HEK293 (cell line): Measurements from ENCODE around the gene SLC6A16.

Experiments used
- FEZF1 ChIP-seq: fragments of 450-650 bp; formaldehyde crosslinking; IDR thresholded peaks from 2 replicates; pipeline ENCODE4 v1.5.1; 2016; ENCODE audit warnings: missing biosample characterization, missing genetic modification characterization
- HOXC10 ChIP-seq: sonication (generic); formaldehyde crosslinking; IDR thresholded peaks from 2 replicates; pipeline ENCODE4 v1.8.1; 2023; ENCODE audit warnings: mild to moderate bottlenecking, missing genetic modification reagents
- SALL2 ChIP-seq: fragments of 450-650 bp; formaldehyde crosslinking; IDR thresholded peaks from 2 replicates; pipeline ENCODE4 v1.5.0; 2017; ENCODE audit warnings: missing biosample characterization, mild to moderate bottlenecking, missing genetic modification characterization, borderline replicate concordance
- TCF7L2 ChIP-seq: IDR thresholded peaks from 2 replicates; pipeline ENCODE4 v1.6.1; 2011; ENCODE audit warnings: low read depth, mild to moderate bottlenecking, inconsistent platforms, low read length, moderate library complexity, borderline replicate concordance
- WT1 ChIP-seq: fragments of 450-650 bp; formaldehyde crosslinking; IDR thresholded peaks from 2 replicates; pipeline ENCODE4 v1.5.1; 2016; ENCODE audit warnings: missing biosample characterization, missing genetic modification characterization
- YY1 ChIP-seq: fragments of 450-650 bp; formaldehyde crosslinking; IDR thresholded peaks from 2 replicates; pipeline ENCODE4 v1.5.1; 2018; ENCODE audit warnings: missing biosample characterization, missing genetic modification characterization
- ZBTB7A ChIP-seq: fragments of 450-650 bp; formaldehyde crosslinking; IDR thresholded peaks from 2 replicates; pipeline ENCODE4 v1.5.1; 2016; ENCODE audit warnings: low read depth, missing biosample characterization, missing genetic modification characterization
- ZFP41 ChIP-seq: fragments of 450-650 bp; formaldehyde crosslinking; IDR thresholded peaks from 2 replicates; pipeline ENCODE4 v1.5.1; 2016; ENCODE audit warnings: missing biosample characterization, missing genetic modification characterization, borderline replicate concordance
- ZNF112 ChIP-seq: fragments of 450-650 bp; formaldehyde crosslinking; IDR thresholded peaks from 2 replicates; pipeline ENCODE4 v1.5.0; 2017; ENCODE audit warnings: missing biosample characterization, missing genetic modification characterization
- ZNF146 ChIP-seq: fragments of 450-650 bp; formaldehyde crosslinking; IDR thresholded peaks from 2 replicates; pipeline ENCODE4 v1.5.1; 2016; ENCODE audit warnings: missing biosample characterization, missing genetic modification characterization
- ZNF211 ChIP-seq: fragments of 450-650 bp; formaldehyde crosslinking; IDR thresholded peaks from 2 replicates; pipeline ENCODE4 v1.5.1; 2016; ENCODE audit warnings: low read depth, missing biosample characterization, missing genetic modification characterization
- ZNF302 ChIP-seq: fragments of 450-650 bp; formaldehyde crosslinking; IDR thresholded peaks from 2 replicates; pipeline ENCODE4 v1.5.1; 2016; ENCODE audit warnings: missing biosample characterization, missing genetic modification characterization, low read depth
- ZNF350 ChIP-seq: fragments of 450-650 bp; formaldehyde crosslinking; IDR thresholded peaks from 2 replicates; pipeline ENCODE4 v1.5.0; 2017; ENCODE audit warnings: missing biosample characterization, mild to moderate bottlenecking, missing genetic modification characterization
- ZNF416 ChIP-seq: fragments of 450-650 bp; formaldehyde crosslinking; IDR thresholded peaks from 2 replicates; pipeline ENCODE4 v1.5.1; 2016; ENCODE audit warnings: missing biosample characterization, missing genetic modification characterization
- ZNF549 ChIP-seq: fragments of 450-650 bp; IDR thresholded peaks from 2 replicates; pipeline ENCODE4 v1.5.1; 2018; ENCODE audit warnings: missing biosample characterization, missing genetic modification characterization, mild to moderate bottlenecking, inconsistent platforms, moderate library complexity
- ZNF555 ChIP-seq: fragments of 450-650 bp; formaldehyde crosslinking; conservative IDR thresholded peaks from 2 replicates; pipeline ENCODE4 v1.5.1; 2017; ENCODE audit warnings: missing biosample characterization, mild to moderate bottlenecking, missing genetic modification characterization, inconsistent platforms
- ZNF558 ChIP-seq: fragments of 450-650 bp; formaldehyde crosslinking; IDR thresholded peaks from 2 replicates; pipeline ENCODE4 v1.5.1; 2016; ENCODE audit warnings: missing biosample characterization, missing genetic modification characterization
- ZNF610 ChIP-seq: fragments of 450-650 bp; formaldehyde crosslinking; IDR thresholded peaks from 2 replicates; pipeline ENCODE4 v1.5.1; 2016; ENCODE audit warnings: missing biosample characterization, missing genetic modification characterization, borderline replicate concordance
- ZNF626 ChIP-seq: fragments of 450-650 bp; sonication (Bioruptor Pico); formaldehyde crosslinking; IDR thresholded peaks from 2 replicates; pipeline ENCODE4 v1.5.1; 2018; ENCODE audit warnings: missing biosample characterization, missing genetic modification characterization, inconsistent platforms
- ZNF654 ChIP-seq: fragments of 450-650 bp; formaldehyde crosslinking; IDR thresholded peaks from 2 replicates; pipeline ENCODE4 v1.5.1; 2016; ENCODE audit warnings: low read depth, missing biosample characterization, missing genetic modification characterization
- ZNF791 ChIP-seq: fragments of 450-650 bp; formaldehyde crosslinking; IDR thresholded peaks from 2 replicates; pipeline ENCODE4 v1.5.1; 2016; ENCODE audit warnings: missing biosample characterization, missing genetic modification characterization
- TF ChIP-seq, protein P1 (sequence below): fragments of 450-650 bp; formaldehyde crosslinking; IDR thresholded peaks from 2 replicates; pipeline ENCODE4 v1.5.1; 2016; ENCODE audit warnings: missing biosample characterization, missing genetic modification characterization, borderline replicate concordance
- TF ChIP-seq, protein P2 (sequence below): sonication (generic); formaldehyde crosslinking; IDR thresholded peaks from 2 replicates; pipeline ENCODE4 v1.8.1; 2022; ENCODE audit warnings: mild to moderate bottlenecking, moderate library complexity, missing genetic modification reagents
- TF ChIP-seq, protein P3 (sequence below): fragments of 450-650 bp; formaldehyde crosslinking; IDR thresholded peaks from 2 replicates; pipeline ENCODE4 v1.5.1; 2016; ENCODE audit warnings: missing biosample characterization, missing genetic modification characterization
- TF ChIP-seq, protein P4 (sequence below): fragments of 450-650 bp; formaldehyde crosslinking; IDR thresholded peaks from 2 replicates; pipeline ENCODE4 v1.5.1; 2016; ENCODE audit warnings: missing biosample characterization, missing genetic modification characterization
- TF ChIP-seq, protein P5 (sequence below): fragments of 450-650 bp; formaldehyde crosslinking; IDR thresholded peaks from 2 replicates; pipeline ENCODE4 v1.5.1; 2016; ENCODE audit warnings: missing biosample characterization, missing genetic modification characterization
- TF ChIP-seq, protein P6 (sequence below): fragments of 450-650 bp; IDR thresholded peaks from 2 replicates; pipeline ENCODE4 v1.5.1; 2018; ENCODE audit warnings: missing biosample characterization, missing genetic modification characterization

The SLC6A16 gene

DNA sequence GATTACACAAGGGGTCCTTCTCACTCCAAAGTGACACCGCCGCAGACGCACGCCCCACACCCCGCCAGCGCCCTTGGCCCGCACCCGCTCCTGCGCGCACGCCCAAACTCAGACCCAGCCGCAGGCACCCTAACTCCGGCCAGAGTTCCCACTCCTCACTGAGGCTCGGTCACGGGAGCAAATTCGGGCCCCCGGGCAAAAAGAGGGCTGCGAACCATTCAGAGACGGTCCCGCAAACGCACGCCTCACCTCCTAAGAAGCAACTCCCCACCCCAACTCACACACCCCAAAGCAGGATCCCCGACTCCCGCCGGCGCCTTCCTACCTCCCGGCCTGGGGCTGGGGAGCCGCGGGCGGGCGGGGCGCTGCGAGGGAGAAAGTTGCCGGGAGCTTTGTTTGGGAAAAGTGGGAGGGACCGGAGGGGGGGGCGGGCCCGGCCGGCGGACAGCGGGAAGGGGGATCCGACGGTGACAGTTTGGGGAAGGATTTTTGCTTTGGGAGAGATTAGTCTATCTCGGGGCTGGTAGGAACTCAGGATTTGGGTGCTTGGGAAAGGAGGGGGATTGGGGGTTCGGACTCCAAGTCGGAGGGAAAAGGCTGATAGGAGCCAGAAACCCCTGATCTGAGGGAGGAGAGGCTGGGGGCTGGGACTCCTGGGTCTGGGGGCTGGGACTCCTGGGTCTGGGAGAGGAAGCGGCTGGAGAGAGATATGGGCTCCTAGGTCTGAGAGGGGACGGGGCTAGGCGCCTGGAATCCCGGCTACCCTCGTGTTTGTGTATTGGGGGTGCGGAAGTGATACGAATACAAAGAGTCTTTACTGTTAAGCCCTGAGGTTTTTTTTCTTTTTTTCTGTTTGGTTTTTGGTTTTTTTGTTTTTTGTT is 37.3 kb upstream of the SLC6A16 start, which contains the start of gene TEAD2 (continued):
- TF ChIP-seq, protein P1, sequence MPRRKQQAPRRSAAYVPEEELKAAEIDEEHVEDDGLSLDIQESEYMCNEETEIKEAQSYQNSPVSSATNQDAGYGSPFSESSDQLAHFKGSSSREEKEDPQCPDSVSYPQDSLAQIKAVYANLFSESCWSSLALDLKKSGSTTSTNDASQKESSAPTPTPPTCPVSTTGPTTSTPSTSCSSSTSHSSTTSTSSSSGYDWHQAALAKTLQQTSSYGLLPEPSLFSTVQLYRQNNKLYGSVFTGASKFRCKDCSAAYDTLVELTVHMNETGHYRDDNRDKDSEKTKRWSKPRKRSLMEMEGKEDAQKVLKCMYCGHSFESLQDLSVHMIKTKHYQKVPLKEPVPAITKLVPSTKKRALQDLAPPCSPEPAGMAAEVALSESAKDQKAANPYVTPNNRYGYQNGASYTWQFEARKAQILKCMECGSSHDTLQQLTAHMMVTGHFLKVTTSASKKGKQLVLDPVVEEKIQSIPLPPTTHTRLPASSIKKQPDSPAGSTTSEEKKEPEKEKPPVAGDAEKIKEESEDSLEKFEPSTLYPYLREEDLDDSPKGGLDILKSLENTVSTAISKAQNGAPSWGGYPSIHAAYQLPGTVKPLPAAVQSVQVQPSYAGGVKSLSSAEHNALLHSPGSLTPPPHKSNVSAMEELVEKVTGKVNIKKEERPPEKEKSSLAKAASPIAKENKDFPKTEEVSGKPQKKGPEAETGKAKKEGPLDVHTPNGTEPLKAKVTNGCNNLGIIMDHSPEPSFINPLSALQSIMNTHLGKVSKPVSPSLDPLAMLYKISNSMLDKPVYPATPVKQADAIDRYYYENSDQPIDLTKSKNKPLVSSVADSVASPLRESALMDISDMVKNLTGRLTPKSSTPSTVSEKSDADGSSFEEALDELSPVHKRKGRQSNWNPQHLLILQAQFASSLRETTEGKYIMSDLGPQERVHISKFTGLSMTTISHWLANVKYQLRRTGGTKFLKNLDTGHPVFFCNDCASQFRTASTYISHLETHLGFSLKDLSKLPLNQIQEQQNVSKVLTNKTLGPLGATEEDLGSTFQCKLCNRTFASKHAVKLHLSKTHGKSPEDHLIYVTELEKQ (tag by site-specific recombination) = no peak
- TF ChIP-seq ZNF302 (tag by site-specific recombination) = no peak
- TF ChIP-seq ZNF610 (tag by site-specific recombination) = no peak
- TF ChIP-seq, protein P2, sequence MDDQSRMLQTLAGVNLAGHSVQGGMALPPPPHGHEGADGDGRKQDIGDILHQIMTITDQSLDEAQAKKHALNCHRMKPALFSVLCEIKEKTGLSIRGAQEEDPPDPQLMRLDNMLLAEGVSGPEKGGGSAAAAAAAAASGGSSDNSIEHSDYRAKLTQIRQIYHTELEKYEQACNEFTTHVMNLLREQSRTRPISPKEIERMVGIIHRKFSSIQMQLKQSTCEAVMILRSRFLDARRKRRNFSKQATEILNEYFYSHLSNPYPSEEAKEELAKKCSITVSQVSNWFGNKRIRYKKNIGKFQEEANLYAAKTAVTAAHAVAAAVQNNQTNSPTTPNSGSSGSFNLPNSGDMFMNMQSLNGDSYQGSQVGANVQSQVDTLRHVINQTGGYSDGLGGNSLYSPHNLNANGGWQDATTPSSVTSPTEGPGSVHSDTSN (CRISPR knock-in tag) = no peak
- TF ChIP-seq, protein P3, sequence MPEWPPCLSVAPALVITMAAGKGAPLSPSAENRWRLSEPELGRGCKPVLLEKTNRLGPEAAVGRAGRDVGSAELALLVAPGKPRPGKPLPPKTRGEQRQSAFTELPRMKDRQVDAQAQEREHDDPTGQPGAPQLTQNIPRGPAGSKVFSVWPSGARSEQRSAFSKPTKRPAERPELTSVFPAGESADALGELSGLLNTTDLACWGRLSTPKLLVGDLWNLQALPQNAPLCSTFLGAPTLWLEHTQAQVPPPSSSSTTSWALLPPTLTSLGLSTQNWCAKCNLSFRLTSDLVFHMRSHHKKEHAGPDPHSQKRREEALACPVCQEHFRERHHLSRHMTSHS = no peak
- no peak for TF ChIP-seq ZNF791
- no peak for TF ChIP-seq SALL2 (tag by site-specific recombination)
- TF ChIP-seq ZNF211 = no peak
- no peak for TF ChIP-seq TCF7L2
- no peak for TF ChIP-seq WT1 (tag by site-specific recombination)
- no peak for TF ChIP-seq HOXC10 (CRISPR knock-in tag)
- no peak for TF ChIP-seq ZBTB7A (tag by site-specific recombination)
- no peak for TF ChIP-seq ZNF350 (tag by site-specific recombination)
- TF ChIP-seq ZNF416 = no peak
- TF ChIP-seq ZNF654 (tag by site-specific recombination) = no peak
- TF ChIP-seq ZNF558 (tag by site-specific recombination) = no peak
- no peak for TF ChIP-seq ZNF112 (tag by site-specific recombination)
- TF ChIP-seq, protein P4, sequence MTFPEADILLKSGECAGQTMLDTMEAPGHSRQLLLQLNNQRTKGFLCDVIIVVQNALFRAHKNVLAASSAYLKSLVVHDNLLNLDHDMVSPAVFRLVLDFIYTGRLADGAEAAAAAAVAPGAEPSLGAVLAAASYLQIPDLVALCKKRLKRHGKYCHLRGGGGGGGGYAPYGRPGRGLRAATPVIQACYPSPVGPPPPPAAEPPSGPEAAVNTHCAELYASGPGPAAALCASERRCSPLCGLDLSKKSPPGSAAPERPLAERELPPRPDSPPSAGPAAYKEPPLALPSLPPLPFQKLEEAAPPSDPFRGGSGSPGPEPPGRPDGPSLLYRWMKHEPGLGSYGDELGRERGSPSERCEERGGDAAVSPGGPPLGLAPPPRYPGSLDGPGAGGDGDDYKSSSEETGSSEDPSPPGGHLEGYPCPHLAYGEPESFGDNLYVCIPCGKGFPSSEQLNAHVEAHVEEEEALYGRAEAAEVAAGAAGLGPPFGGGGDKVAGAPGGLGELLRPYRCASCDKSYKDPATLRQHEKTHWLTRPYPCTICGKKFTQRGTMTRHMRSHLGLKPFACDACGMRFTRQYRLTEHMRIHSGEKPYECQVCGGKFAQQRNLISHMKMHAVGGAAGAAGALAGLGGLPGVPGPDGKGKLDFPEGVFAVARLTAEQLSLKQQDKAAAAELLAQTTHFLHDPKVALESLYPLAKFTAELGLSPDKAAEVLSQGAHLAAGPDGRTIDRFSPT (tag by site-specific recombination) = no peak
- TF ChIP-seq ZNF146 (tag by site-specific recombination) = no peak
- TF ChIP-seq ZFP41 (tag by site-specific recombination) = no peak
- TF ChIP-seq, protein P5, sequence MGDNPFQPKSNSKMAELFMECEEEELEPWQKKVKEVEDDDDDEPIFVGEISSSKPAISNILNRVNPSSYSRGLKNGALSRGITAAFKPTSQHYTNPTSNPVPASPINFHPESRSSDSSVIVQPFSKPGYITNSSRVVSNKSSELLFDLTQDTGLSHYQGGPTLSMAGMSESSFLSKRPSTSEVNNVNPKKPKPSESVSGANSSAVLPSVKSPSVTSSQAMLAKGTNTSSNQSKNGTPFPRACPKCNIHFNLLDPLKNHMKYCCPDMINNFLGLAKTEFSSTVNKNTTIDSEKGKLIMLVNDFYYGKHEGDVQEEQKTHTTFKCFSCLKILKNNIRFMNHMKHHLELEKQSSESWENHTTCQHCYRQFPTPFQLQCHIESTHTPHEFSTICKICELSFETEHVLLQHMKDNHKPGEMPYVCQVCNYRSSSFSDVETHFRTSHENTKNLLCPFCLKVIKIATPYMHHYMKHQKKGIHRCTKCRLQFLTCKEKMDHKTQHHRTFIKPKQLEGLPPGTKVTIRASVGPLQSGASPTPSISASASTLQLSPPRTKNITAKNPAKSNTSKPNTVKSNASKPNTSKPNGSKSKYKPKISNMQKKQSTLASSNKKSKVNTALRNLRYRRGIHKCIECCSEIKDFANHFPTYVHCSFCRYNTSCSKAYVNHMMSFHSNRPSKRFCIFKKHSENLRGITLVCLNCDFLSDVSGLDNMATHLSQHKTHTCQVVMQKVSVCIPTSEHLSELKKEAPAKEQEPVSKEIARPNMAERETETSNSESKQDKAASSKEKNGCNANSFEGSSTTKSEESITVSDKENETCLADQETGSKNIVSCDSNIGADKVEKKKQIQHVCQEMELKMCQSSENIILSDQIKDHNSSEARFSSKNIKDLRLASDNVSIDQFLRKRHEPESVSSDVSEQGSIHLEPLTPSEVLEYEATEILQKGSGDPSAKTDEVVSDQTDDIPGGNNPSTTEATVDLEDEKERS = no peak
- TF ChIP-seq ZNF549 (tag by site-specific recombination) = no peak
- TF ChIP-seq ZNF555 (tag by site-specific recombination) = no peak
- TF ChIP-seq YY1 (tag by site-specific recombination) = no peak
- TF ChIP-seq ZNF626 (tag by site-specific recombination) = no peak
- TF ChIP-seq FEZF1 (tag by site-specific recombination) = no peak
- TF ChIP-seq, protein P6, sequence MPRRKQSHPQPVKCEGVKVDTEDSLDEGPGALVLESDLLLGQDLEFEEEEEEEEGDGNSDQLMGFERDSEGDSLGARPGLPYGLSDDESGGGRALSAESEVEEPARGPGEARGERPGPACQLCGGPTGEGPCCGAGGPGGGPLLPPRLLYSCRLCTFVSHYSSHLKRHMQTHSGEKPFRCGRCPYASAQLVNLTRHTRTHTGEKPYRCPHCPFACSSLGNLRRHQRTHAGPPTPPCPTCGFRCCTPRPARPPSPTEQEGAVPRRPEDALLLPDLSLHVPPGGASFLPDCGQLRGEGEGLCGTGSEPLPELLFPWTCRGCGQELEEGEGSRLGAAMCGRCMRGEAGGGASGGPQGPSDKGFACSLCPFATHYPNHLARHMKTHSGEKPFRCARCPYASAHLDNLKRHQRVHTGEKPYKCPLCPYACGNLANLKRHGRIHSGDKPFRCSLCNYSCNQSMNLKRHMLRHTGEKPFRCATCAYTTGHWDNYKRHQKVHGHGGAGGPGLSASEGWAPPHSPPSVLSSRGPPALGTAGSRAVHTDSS (tag by site-specific recombination) = no peak
